ENCODE measurements around the gene DNPEP. TPM values are rescaled to one million over a fixed set of nuclear protein-coding genes. Genes with fewer than 3 reads are reported as not detected.

Gene DNPEP
- total RNA-seq, 4 donors from 2014 or later = 44.9 to 102 (median 61.6) TPM

GRCh38 chr2:219335373-219335786, 52.3 kb downstream of the DNPEP start:
- TF ChIP-seq, protein P1, sequence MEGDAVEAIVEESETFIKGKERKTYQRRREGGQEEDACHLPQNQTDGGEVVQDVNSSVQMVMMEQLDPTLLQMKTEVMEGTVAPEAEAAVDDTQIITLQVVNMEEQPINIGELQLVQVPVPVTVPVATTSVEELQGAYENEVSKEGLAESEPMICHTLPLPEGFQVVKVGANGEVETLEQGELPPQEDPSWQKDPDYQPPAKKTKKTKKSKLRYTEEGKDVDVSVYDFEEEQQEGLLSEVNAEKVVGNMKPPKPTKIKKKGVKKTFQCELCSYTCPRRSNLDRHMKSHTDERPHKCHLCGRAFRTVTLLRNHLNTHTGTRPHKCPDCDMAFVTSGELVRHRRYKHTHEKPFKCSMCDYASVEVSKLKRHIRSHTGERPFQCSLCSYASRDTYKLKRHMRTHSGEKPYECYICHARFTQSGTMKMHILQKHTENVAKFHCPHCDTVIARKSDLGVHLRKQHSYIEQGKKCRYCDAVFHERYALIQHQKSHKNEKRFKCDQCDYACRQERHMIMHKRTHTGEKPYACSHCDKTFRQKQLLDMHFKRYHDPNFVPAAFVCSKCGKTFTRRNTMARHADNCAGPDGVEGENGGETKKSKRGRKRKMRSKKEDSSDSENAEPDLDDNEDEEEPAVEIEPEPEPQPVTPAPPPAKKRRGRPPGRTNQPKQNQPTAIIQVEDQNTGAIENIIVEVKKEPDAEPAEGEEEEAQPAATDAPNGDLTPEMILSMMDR (IDR thresholded peaks at IDR 0.05) = no peak
- TF ChIP-seq POLR2AphosphoS5 (IDR thresholded peaks at IDR 0.05) (no peak), POLR2A (IDR thresholded peaks at IDR 0.05; ENCODE audit: low read depth) (no peak), EP300 (IDR thresholded peaks at IDR 0.05) (no peak)
- H3K27me3 ChIP-seq = peaks cover 0 to 55% (median 21%) of the 10 kb centered on the region in 4 donors
- WGBS = 60% methylated on average over 5 of the region's 5 CpGs

GRCh38 chr2:219334076-219334475, 53.6 kb downstream of the DNPEP start:
- intact Hi-C loops (cut with DNase I) = no loop called here
- no peak for DNase-seq (ENCODE audit: extremely low spot score)
- no peaks in the 10 kb centered on the region for H3K36me3 ChIP-seq
- H3K9me3 ChIP-seq = peaks cover 0 to 16% (median 2%) of the 10 kb centered on the region in 4 donors
- H3K4me3 ChIP-seq = no peak overlapping the region
- no peak for TF ChIP-seq POLR2A (IDR thresholded peaks at IDR 0.05; ENCODE audit: low read depth)
- no peak for TF ChIP-seq POLR2AphosphoS5 (IDR thresholded peaks at IDR 0.05)
- no peak for TF ChIP-seq EP300 (IDR thresholded peaks at IDR 0.05)
- TF ChIP-seq, protein P1 (IDR thresholded peaks at IDR 0.05) = no peak
- H3K27me3 ChIP-seq = peaks cover 0 to 61% (median 21%) of the 10 kb centered on the region in 4 donors
- H3K4me1 ChIP-seq = no peaks in the 10 kb centered on the region
- 93% methylated on average over 2 of the region's 2 CpGs for WGBS
- H3K27ac ChIP-seq (replicated peaks in 1 of 4) = no peak overlapping the region

More at GRCh38 chr2:219335373-219335786, 52.3 kb downstream of the DNPEP start:
- H3K4me3 ChIP-seq = no peak overlapping the region
- H3K4me1 ChIP-seq = no peaks in the 10 kb centered on the region
- H3K27ac ChIP-seq (replicated peaks in 1 of 4) = no peak overlapping the region
- H3K9me3 ChIP-seq = peaks cover 0 to 16% (median 2%) of the 10 kb centered on the region in 4 donors
- H3K36me3 ChIP-seq = no peaks in the 10 kb centered on the region
- intact Hi-C loops (cut with DNase I) = no loop called here
- no peak for DNase-seq (ENCODE audit: extremely low spot score)

DNA sequence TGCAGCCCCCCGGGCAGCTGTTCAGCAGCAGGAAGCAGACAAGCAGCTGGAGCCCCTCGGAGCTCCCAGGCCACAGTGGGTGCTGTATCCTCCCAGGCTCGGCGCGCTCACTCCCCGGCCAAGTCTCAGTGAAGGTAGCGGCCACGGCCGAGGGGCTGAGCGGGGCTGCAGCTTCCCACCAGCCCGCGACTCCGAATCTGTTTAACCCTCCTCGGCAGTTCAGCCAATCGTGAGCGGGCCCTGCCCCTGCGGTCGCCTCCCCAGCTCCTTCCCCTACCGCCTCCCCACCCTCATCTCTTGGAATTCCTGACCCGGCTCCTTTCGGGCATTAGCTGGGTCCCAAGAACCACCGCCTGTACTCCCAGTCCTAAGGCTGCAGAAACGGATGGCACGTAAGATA, 55.2 kb downstream of the DNPEP start, which contains the start of gene RESP18:
RESP18 (minus strand) TSS at position 203 of the 400 bp plus-strand sequence.
- 12% methylated on average over 23 of the region's 24 CpGs for WGBS
- H3K36me3 ChIP-seq = no peaks in the 10 kb centered on the region
- no peak for TF ChIP-seq POLR2A (IDR thresholded peaks at IDR 0.05; ENCODE audit: low read depth)
- no peak within 1 kb of the TSS for H3K27ac ChIP-seq (replicated peaks in 1 of 4)
- peaks cover 0 to 16% (median 2%) of the 10 kb centered on the region in 4 donors for H3K9me3 ChIP-seq
- H3K4me3 ChIP-seq = no peak within 1 kb of the TSS
- intact Hi-C loops (cut with DNase I) = no loop called here
- H3K27me3 ChIP-seq = peaks cover 0 to 71% (median 21%) of the 10 kb centered on the region in 4 donors
- no peaks in the 10 kb centered on the region for H3K4me1 ChIP-seq
- no peak for DNase-seq (ENCODE audit: extremely low spot score)

DNA sequence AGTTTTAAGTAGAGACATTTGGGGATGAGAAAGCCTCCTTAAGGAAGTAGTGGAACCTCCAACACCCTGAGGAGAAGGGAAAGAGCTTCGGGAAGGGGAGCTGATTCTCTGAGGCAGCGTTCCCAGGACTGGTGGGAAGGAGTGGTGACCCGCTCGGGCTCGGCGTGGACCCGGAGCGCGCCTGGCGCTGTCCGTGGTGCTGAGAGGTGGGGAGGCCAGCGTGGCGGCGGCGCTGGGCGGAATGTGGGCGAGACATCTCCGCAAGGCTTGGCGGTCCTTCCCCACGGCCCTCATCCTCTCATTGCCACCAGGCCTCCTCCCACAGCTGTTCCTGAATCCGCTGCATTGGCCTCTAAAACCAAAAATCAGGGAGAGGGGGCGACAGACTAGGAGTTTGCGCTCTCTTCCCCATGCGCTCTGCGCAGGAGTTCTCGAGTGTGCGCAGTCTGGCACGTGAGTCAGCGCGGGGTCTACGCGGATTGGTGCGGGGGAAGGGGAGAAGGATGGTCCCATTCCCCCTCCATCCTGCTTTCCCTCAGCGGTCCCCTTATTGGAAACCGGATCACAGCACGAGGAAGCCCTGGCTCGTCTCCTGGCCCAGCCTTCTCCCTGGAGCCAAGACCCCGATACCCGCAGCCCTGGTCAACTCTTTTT, 56.0 kb downstream of the DNPEP start:
- Histone ChIP-seq H3K27me3 (peaks cover 0 to 74% (median 21%) of the 10 kb centered on the region in 4 donors), H3K36me3 (no peaks in the 10 kb centered on the region), H3K9me3 (peaks cover 0 to 12% (median 1%) of the 10 kb centered on the region in 4 donors), H3K27ac (replicated peaks in 1 of 4) (no peak overlapping the region), H3K4me3 (no peak overlapping the region), H3K4me1 (no peaks in the 10 kb centered on the region)
- intact Hi-C loops (cut with DNase I) = no loop called here
- DNase-seq (ENCODE audit: extremely low spot score) = no peak
- 22% methylated on average over 22 of the region's 39 CpGs for WGBS
- TF ChIP-seq POLR2AphosphoS5 (IDR thresholded peaks at IDR 0.05) (no peak), POLR2A (IDR thresholded peaks at IDR 0.05; ENCODE audit: low read depth) (no peak), EP300 (IDR thresholded peaks at IDR 0.05) (no peak)
- TF ChIP-seq, protein P1 (IDR thresholded peaks at IDR 0.05) = no peak

DNA sequence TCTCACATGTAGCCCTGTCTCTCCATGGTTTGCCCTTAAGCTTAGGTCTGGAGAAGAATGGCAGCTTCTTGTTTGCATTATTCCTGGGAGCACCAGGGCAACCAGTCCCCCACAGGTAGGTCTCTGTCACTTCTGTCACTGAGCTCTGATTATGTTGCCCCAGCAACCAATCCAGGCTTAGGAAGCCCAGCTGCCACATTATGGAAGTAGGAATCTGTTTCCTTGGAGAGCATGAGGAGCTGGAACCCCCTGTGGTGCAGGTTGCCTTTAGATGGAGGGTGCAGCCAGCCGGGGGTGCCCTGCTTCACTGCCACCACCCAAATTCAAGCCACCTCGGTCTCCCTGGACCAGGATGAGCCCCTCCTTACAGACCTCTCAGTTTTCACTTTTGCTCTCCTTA, 60.0 kb downstream of the DNPEP start:
- TF ChIP-seq POLR2A (IDR thresholded peaks at IDR 0.05; ENCODE audit: low read depth) (no peak), POLR2AphosphoS5 (IDR thresholded peaks at IDR 0.05) (no peak), EP300 (IDR thresholded peaks at IDR 0.05) (no peak)
- TF ChIP-seq, protein P1 (IDR thresholded peaks at IDR 0.05) = no peak
- 56% methylated on average over 2 of the region's 2 CpGs for WGBS
- Histone ChIP-seq H3K36me3 (no peaks in the 10 kb centered on the region), H3K9me3 (no peaks in the 10 kb centered on the region), H3K4me1 (no peaks in the 10 kb centered on the region), H3K4me3 (no peak overlapping the region), H3K27ac (replicated peaks in 1 of 4) (no peak overlapping the region), H3K27me3 (peaks cover 0 to 80% (median 17%) of the 10 kb centered on the region in 4 donors)
- DNase-seq (ENCODE audit: extremely low spot score) = no peak
- intact Hi-C loops (cut with DNase I) = no loop called here

All from esophagus muscularis mucosa (tissue), 4 donors.